ENCODE data around the gene SPC25.

- TF ChIP-seq CTCF (IDR thresholded peaks at IDR 0.05 in 2 of 3, conservative IDR thresholded peaks at IDR 0.05 in 1 of 3; ENCODE audit: borderline replicate concordance in 1 of 3, insufficient read depth in 1 of 3, low read depth in 2 of 3, low read length in 2 of 3) (no peak), SRF (IDR thresholded peaks at IDR 0.05; ENCODE audit: low read depth) (no peak), POLR2AphosphoS5 (IDR thresholded peaks at IDR 0.05; ENCODE audit: low read depth, low read length) (no peak), REST (IDR thresholded peaks at IDR 0.05; ENCODE audit: low read depth) (no peak), POLR2A (IDR thresholded peaks at IDR 0.05; ENCODE audit: borderline replicate concordance, extremely low read depth, insufficient read depth, insufficient read length) (no peak), CEBPB (IDR thresholded peaks at IDR 0.05; ENCODE audit: low read depth) (no peak), EZH2 (IDR thresholded peaks at IDR 0.05) (no peak), EZH2phosphoT487 (IDR thresholded peaks at IDR 0.05; ENCODE audit: borderline replicate concordance) (no peak)
- TF ChIP-seq, protein P1, sequence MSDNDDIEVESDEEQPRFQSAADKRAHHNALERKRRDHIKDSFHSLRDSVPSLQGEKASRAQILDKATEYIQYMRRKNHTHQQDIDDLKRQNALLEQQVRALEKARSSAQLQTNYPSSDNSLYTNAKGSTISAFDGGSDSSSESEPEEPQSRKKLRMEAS (IDR thresholded peaks at IDR 0.05), result no peak
These were observed 42.0 kb downstream of the SPC25 start for GRCh38 chr2:168848225-168848624.

Data from HCT116 (cell line).